HepG2 (cell line): Measurements from ENCODE around the gene MFSD6.

Source experiments
- CTCF ChIP-seq: sonication (generic); formaldehyde crosslinking; IDR thresholded peaks from 2 replicates; pipeline ENCODE4 v1.5.0; 2020; ENCODE audit warnings: mild to moderate bottlenecking, missing genetic modification reagents, moderate library complexity
- MED1 ChIP-seq: sonication (generic); formaldehyde crosslinking; IDR thresholded peaks from 2 replicates; pipeline ENCODE4 v1.4.0; 2020; ENCODE audit warnings: missing genetic modification reagents
- MXI1 ChIP-seq: IDR thresholded peaks from 3 replicates; pipeline ENCODE4 v1.6.1; 2012; ENCODE audit warnings: low read depth, low read length, inconsistent platforms, borderline replicate concordance
- RXRA ChIP-seq: sonication (generic); formaldehyde crosslinking; IDR thresholded peaks from 2 replicates; pipeline ENCODE4 v1.5.1; 2020; ENCODE audit warnings: missing genetic modification reagents
- SP1 ChIP-seq, 2 experiments: fragments of 450-650 bp in 1 of 2; sonication (generic) in 1 of 2; formaldehyde crosslinking in 1 of 2; IDR thresholded peaks; 2 replicates each; pipeline versions ENCODE4 v1.4.0 to v1.6.1; 2016 to 2020; ENCODE audit warnings: missing genetic modification reagents in 1 of 2
- STAT6 ChIP-seq: sonication (generic); formaldehyde crosslinking; IDR thresholded peaks from 2 replicates; pipeline ENCODE4 v1.4.0; 2020; ENCODE audit warnings: missing genetic modification reagents, mild to moderate bottlenecking, borderline replicate concordance
- WIZ ChIP-seq: sonication (generic); formaldehyde crosslinking; IDR thresholded peaks from 2 replicates; pipeline ENCODE4 v1.5.1; 2020; ENCODE audit warnings: mild to moderate bottlenecking, missing genetic modification reagents
- TF ChIP-seq, protein P1 (sequence below): sonication (generic); formaldehyde crosslinking; IDR thresholded peaks from 2 replicates; pipeline ENCODE4 v1.8.0; 2022; ENCODE audit warnings: low read depth, missing genetic modification reagents

DNA sequence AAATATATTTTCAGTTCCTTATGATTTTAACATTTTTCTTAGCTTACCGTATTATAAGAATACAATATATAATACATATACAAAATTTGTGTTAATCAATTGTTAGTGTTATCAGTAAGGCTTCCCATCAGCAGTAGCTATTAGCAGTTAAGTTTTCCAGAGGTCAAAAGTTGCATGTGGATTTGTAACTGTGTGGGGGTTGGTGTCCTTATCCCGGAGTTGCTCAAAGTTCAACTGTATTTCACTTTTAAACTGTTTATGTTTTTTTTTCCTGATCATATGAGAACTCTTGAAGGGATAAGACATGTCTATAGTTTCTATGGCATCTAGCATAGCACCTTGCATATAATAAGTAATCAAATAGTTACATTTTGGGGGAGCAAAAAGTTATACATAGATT is 11.9 kb upstream of the MFSD6 start:
- TF ChIP-seq SP1 (IDR thresholded peaks at IDR 0.05): no peak
- no peak for TF ChIP-seq SP1 (CRISPR knock-in tag; IDR thresholded peaks at IDR 0.05)
- TF ChIP-seq CTCF: no peak
- TF ChIP-seq MXI1: no peak
- TF ChIP-seq, protein P1, sequence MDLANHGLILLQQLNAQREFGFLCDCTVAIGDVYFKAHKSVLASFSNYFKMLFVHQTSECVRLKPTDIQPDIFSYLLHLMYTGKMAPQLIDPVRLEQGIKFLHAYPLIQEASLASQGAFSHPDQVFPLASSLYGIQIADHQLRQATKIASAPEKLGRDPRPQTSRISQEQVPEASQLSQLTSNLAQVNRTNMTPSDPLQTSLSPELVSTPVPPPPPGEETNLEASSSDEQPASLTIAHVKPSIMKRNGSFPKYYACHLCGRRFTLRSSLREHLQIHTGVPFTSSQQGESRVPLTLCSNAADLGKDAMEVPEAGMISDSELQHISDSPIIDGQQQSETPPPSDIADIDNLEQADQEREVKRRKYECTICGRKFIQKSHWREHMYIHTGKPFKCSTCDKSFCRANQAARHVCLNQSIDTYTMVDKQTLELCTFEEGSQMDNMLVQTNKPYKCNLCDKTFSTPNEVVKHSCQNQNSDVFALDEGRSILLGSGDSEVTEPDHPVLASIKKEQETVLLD (CRISPR knock-in tag): no peak
- TF ChIP-seq WIZ (CRISPR knock-in tag): no peak
- no peak for TF ChIP-seq STAT6
- no peak for TF ChIP-seq RXRA (CRISPR knock-in tag)
- no peak for TF ChIP-seq MED1 (CRISPR knock-in tag)
